DOHH2 (cell line): Measurements from ENCODE around the gene IGDCC3.

Source experiments
- EZH2phosphoT487 ChIP-seq: fragments of 200-600 bp; sonication (generic); IDR thresholded peaks from 2 replicates; pipeline ENCODE4 v1.6.1; 2017; ENCODE audit warnings: borderline replicate concordance, mild to moderate bottlenecking, antibody characterized with exemption, low read length, moderate library complexity, mixed read lengths
- TF ChIP-seq, protein P1 (sequence below): fragments of 200-600 bp; sonication (generic); IDR thresholded peaks from one replicate; pipeline ENCODE4 v1.5.1; 2014; ENCODE audit warnings: antibody characterized with exemption, mild to moderate bottlenecking, low read depth, low read length; ENCODE audit not compliant: poor library complexity, severe bottlenecking

DNA sequence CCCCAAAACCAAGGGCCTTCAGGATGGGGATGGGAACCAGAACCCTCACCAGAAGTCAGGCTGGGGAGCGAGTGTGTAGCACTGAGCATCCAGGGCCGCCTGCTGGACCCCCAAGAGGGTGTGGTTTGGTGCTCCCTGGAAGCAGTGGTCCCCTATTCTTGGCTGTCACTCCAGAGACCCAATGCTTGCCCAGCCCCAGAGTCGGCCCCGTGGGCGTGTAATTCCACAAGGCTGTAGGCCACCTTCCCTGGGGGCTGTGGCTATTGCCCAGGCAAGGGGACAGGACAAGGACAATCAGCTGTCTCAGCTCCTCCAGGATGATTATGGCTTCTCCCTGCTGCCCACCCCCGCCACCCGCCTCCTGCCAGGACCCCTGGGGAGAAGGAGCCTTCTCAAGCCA lies 14.5 kb downstream of the IGDCC3 start:
- TF ChIP-seq, protein P1, sequence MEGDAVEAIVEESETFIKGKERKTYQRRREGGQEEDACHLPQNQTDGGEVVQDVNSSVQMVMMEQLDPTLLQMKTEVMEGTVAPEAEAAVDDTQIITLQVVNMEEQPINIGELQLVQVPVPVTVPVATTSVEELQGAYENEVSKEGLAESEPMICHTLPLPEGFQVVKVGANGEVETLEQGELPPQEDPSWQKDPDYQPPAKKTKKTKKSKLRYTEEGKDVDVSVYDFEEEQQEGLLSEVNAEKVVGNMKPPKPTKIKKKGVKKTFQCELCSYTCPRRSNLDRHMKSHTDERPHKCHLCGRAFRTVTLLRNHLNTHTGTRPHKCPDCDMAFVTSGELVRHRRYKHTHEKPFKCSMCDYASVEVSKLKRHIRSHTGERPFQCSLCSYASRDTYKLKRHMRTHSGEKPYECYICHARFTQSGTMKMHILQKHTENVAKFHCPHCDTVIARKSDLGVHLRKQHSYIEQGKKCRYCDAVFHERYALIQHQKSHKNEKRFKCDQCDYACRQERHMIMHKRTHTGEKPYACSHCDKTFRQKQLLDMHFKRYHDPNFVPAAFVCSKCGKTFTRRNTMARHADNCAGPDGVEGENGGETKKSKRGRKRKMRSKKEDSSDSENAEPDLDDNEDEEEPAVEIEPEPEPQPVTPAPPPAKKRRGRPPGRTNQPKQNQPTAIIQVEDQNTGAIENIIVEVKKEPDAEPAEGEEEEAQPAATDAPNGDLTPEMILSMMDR = no peak
- TF ChIP-seq EZH2phosphoT487 = no peak
